Vagina (tissue), 2 donors: ENCODE measurements around the gene NXNL2.

Experiments used
- CTCF ChIP-seq, 3 experiments: fragments of 450-650 bp in 2 of 3; fragments of 200-600 bp in 1 of 3; sonication (generic) in 1 of 3; IDR thresholded peaks; one replicate each; pipeline ENCODE4 v1.5.1; 2017 to 2019; ENCODE audit warnings: antibody characterized with exemption in 3 of 3, mild to moderate bottlenecking in 2 of 3, moderate library complexity in 2 of 3
- POLR2AphosphoS5 ChIP-seq, 2 donors: sonication (generic); formaldehyde crosslinking; IDR thresholded peaks; one replicate each; pipeline ENCODE4 v1.9.0; 2017; ENCODE audit warnings: antibody characterized with exemption in 2 of 2, mild to moderate bottlenecking in 2 of 2, low read depth in 1 of 2; ENCODE audit not compliant: insufficient read depth in 1 of 2

- no peak for TF ChIP-seq CTCF (IDR thresholded peaks at IDR 0.05)
- TF ChIP-seq POLR2AphosphoS5 (IDR thresholded peaks at IDR 0.05; ENCODE audit: insufficient read depth in 1 of 2, low read depth in 1 of 2) = no peak
Measured at GRCh38 chr9:88538311-88539085, 3.5 kb downstream of the NXNL2 start.
